Right lung (tissue), 10 donors: ENCODE results near the gene SLC25A45. TPM values are rescaled to one million over a fixed set of nuclear protein-coding genes. Genes with fewer than 3 reads are reported as not detected.

Source experiments
- DNase-seq, 2 donors: peaks; one replicate each; pipeline ENCODE4 v3.0.0-alpha.2; 2013
- long read RNA-seq, 8 donors: transcript quantifications; one replicate each; lab custom pipeline, GENCODE V29; 2026
- polyA plus RNA-seq, 5 donors: library from polyadenylated mRNA; unstranded; fragments of 120-200 nt; gene quantifications; one replicate each; pipeline versions ENCODE4 v1.2.1 to v1.2.3, GENCODE V29; 2013; ENCODE audit warnings: inconsistent platforms in 1 of 5, low replicate concordance in 1 of 5; ENCODE audit not compliant: insufficient read length in 5 of 5, insufficient read depth in 1 of 5

Gene SLC25A45, protein sequence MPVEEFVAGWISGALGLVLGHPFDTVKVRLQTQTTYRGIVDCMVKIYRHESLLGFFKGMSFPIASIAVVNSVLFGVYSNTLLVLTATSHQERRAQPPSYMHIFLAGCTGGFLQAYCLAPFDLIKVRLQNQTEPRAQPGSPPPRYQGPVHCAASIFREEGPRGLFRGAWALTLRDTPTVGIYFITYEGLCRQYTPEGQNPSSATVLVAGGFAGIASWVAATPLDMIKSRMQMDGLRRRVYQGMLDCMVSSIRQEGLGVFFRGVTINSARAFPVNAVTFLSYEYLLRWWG
- polyA plus RNA-seq = 10 to 100 TPM in 4 of 5 donors, 1 to 10 TPM in 1; 9.8 to 14.5 (median 13.3) TPM
- long read RNA-seq, donor 1, partial matches to known transcripts = 0 of 2 reads
- long read RNA-seq, donor 1, other reads (novel, unspliced or antisense) = 0 of 2 reads
- long read RNA-seq, donor 2 = 0 reads
- long read RNA-seq, donor 3, partial matches to known transcripts = 0 of 2 reads
- long read RNA-seq, donor 3, other reads (novel, unspliced or antisense) = 0 of 2 reads
- long read RNA-seq, donor 4, partial matches to known transcripts = 0 of 1 reads
- long read RNA-seq, donor 4, other reads (novel, unspliced or antisense) = 0 of 1 reads
- long read RNA-seq, donor 5, partial matches to known transcripts = 69 of 76 reads
- long read RNA-seq, donor 5, other reads (novel, unspliced or antisense) = 6 of 76 reads
- long read RNA-seq, donor 6, partial matches to known transcripts = 0 of 3 reads
- long read RNA-seq, donor 6, other reads (novel, unspliced or antisense) = 0 of 3 reads
- long read RNA-seq, donor 7, full-length matches to known transcripts = 1 of 1 reads
- long read RNA-seq, donor 7, partial matches to known transcripts = 0 of 1 reads
- long read RNA-seq, donor 7, other reads (novel, unspliced or antisense) = 0 of 1 reads
- long read RNA-seq, donor 8, partial matches to known transcripts = 0 of 1 reads
- long read RNA-seq, donor 8, other reads (novel, unspliced or antisense) = 0 of 1 reads

DNA sequence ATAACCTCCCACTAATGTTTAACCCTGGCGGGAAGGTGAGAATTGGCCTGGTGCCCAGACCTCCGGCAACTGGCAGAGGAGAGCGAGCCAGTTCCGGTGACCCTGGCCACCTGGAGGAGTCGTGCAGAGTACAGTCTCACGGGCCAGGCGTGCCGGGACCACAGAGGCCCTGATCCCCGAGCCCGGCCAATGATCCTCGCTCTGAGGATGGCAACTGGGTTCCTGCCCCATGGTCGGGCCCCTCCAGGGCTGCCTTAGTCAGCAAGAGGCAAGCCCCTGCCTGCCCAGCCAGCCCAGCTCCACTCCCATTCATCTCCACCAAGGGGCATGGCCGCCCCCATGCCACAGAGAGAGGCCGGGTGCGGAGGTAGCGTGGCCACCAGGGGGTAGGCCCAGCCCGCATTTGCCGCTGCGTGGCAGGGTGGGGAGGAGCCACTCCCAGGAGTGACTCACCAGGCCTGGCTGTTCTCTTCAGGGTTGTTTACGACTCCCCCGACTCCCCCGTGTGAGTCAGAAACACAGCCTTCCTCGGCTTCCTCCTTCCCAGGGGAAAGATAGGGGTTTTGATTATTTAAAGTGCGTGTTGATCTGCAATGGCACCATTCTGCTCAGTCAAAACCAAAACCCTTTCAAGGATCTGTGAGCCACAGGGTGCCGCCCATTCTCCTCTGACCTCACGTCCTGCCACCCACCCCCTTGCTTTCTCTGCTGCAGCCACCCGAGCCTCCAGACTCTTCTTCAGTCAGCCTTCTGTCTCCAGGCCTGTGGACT is at the start of gene SLC25A45:
Gene SLC25A45 (minus strand): TSS at position 614 of the 771 bp plus-strand sequence. CDS start 695 bp downstream, outside the sequence.
- DNase-seq = peak; percentile 83 to 84

DNA sequence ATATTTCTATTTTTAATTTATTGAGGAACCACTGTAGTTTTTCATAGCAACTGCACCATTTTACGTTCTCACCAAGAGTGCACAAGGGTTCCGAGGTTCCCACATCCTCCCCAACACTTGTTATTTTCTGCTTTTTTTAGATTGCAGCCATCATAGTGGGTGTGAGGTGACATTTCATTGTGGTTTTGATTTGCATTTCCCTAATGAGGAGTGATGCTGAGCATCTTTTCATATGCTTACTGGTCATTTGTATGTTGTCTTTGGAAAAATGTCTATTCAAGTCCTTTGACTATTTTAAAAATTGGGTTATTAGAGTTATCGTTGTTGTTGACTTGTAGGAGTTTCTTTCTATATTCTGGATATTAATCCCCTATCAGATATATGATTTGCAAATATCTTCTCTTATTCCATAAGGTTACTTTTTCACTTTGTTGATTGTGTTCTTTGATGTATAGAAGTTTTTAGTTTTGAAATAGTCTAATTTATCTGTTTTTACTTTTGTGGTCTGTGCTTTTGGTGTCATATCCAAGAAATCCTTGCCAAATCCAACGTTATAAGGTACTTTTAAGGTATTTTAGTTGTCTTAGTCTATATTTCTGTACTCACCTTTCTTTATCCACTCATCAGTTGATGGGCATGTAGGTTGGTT is 49.1 kb upstream of the SLC25A45 start:
- DNase-seq = no peak

DNA sequence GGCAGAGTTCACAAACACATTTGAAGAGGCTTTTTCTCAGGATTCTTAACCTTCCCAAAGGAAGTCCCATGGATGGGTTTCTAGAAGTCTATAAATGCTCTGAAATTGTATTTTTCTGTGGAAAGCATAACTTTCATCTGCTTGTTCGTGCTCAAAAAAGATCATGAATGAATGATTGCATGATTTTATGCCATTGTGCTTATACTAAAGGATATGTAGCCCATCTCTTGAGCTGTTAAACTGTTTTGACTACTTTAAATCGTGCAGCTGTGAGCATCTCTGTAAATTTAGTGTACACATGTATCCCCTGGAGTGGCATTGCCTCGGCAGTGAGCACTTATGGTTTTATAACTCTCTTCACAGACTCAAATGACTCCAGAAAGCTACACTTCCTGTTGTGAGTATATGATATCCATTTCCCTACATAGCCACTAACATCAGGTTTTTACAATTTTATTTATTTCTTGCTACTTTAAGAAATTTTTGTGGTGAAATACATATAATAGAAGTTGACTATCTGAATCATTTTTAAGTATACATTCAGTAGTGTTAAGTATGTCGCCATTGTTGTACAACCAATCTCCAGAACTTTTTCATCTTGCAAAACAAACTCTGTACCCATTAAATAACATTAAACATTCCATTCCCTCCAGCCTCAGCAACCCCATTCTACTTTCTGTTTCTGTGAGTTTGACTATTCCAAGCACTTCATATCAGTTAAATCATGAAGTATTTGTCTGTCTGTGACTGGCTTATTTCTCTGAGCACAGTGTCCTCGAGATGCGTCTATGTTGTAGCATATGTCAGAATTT is 48.2 kb upstream of the SLC25A45 start:
- no peak for DNase-seq

DNA sequence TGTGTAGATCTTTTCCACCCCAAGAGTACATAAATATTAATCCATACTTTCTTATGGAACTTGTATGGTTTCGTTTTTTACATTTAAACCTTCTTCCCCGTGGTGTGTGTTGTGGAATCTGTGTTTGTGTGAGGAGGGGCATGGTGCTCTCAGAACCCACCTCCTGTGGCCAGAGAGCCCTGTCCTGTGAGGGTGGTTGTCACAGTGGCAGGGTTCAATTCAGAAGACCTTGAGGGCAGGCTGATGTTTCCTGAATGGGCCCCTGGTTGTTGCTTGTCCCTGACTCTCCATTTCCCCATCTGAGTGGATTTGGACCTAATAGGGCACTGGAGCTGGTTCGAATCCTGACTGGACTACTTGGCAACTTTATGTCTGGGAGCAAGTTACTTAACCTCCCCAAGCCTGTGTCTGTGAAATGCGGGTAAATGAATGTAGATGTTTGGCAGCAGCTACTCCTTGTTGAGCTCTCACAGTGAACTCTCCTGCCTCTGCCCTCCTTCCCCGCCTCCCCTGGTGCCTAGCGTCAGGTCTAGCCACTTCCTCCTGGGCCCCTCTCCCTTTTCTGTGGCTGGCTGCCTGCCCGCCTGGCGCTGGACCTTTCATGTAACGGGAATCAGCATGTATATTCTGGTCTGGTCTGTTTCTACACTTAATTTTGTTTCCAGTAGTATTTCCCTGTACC is 47.4 kb upstream of the SLC25A45 start:
- no peak for DNase-seq

DNA sequence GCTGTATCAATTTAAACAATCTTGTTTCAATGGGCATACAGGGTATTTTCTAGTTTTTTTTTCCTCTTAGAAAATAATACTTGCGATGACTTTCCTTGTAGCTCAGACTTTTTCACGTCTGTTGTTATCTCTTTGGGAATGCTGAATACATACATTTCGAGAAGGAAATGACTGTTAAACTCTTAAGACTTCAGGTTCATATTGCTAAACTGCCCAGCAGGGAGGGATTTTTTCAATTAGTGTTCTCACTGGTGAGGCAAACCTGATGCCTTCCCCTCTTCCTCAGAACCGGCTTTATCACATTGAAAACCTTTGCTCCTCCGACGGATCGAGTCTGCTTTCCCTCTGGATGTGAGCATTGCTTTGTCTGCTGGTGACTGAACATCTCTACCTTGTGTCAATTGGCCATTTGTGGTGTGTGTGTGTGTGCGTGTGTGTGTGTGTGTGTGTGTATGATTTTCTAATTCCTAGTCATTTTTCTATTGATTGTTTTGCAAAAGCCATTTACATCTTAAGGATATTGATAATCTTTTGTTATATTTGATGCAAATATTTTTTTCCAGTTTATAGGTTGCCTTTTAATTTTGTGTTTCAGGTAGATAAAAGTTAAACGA is 46.7 kb upstream of the SLC25A45 start:
- DNase-seq = no peak

DNA sequence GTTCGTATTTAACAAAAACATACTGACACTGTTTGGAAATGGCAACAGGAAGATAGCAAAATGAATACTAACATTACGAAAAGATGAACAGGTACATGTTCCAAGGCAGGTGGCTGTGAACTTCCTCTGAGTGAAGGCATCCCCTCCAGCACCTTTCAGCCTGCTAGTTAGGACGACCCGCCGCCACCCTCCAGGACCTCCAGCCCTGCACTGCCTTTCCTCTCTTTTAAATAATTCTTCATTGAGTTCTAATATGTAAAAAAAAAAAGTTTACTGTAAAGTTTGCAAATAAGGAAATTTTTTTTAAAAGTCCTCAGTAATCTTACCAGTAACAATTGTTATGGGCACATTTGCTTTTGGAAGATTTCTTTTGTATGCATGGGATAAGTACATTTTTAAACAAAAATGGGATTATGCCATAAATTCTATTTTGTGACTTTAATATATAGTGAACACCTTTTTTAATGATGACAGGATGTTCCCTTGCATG is 46.2 kb upstream of the SLC25A45 start:
- DNase-seq = no peak

DNA sequence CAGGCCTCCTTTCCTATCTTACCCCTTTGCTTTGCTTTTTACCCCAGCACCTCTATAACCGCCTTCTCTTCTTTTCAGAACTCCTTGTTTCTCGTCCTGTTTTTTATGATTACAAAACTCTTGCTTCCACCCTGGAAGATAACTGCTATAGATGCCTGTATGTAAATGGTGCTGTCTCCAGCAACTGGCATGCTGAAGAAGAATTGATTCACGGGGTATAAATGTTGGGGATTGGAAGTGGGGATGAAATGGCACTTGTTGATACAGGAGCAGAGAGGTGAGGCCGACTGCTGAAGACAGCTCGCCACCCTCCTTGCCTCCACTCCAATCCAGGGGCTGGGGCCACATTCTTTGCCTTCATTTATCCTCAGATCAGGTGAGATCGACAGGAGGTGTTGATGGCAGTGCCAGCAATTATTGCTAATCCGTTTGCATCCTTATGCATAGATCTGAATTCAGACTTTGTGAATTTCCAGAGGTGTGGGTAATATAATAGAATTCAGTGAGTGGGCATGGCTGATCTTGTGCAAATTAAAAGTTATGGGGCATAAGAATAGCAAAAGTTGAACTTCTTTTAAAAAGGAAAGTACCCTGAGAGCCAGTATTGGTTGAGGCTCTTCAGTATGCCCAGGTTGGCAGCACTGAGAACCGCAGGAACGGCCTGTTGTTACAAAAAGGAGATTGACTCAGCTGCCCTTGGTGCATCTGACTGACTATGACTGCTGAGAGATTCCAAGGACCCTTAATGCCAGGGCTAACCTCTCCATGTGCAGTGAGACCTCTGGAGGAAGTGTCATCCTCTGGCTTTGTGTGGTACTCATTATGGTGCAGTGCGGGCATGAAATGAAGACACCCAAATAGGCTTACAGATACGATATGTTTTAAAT is 45.5 kb upstream of the SLC25A45 start:
- DNase-seq = no peak

DNA sequence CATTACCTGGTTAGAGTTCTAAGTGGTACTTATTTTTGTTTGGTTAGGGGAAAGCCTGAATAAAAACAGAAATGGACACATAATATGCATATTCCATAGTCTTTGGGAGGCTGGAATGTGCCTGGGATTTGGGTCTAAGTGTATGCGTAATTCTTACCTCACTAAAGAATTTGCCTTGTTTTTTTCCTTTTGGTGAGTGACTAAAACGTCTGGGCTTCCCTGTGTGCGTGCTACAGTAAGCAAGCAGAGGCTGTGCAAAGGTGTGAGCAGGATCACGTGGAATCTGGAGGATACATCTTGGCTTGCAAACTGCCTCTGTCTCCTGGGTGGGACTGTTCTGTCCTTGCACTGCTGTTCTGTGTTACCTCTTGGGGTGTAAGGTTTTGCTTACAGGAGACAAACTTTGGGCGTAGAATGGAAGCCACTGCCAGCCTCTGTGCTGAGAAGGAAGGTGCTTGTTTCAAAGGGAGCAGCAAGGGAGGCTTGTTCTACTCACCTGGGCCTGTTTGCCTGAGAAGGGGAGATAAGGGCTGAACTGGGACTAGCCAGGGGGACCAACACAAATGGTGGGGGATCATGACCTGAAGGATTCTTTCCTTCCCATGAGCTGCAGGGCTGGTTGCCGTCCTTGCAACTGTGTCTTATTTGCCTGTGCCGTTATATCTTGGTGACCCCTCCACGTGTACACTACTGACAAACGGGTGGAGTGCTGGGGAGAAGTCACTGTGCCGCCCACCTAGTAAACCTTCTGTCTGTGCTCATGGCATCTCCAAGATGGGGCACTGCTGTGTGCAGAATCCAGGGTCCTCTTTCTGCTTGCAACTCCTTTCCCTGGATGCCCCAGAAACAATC is 44.6 kb upstream of the SLC25A45 start:
- DNase-seq = no peak

DNA sequence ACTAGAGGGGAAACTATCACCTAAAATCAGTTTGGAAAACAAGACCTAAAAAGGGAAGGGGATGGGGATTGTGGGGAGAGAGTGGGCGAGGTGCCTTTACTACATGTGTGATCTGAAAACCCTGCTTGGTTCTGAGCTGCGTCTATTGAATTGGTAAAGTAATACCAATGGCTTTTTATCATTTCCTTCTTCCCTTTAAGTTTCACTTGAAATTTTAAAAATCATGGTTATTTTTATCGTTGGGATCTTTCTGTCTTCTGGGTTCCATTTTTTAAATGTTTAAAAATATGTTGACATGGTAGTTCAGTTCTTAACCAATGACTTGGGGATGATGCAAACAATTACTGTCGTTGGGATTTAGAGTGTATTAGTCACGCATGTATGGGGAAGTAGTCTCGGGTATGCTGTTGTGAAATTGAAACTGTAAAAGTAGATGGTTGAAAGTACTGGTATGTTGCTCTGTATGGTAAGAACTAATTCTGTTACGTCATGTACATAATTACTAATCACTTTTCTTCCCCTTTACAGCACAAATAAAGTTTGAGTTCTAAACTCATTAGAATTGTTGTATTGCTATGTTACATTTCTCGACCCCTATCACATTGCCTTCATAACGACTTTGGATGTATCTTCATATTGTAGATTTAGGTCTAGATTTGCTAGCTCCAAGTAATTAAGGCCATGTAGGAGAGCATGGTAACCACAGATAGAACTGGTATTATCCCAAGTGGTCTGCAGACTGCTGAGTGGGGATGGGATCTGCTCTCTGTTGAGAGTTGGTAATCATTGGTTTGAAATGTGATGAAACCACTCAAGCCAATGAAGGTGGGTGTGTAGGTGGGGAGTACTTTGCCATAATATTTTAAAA is 43.8 kb upstream of the SLC25A45 start:
- no peak for DNase-seq

DNA sequence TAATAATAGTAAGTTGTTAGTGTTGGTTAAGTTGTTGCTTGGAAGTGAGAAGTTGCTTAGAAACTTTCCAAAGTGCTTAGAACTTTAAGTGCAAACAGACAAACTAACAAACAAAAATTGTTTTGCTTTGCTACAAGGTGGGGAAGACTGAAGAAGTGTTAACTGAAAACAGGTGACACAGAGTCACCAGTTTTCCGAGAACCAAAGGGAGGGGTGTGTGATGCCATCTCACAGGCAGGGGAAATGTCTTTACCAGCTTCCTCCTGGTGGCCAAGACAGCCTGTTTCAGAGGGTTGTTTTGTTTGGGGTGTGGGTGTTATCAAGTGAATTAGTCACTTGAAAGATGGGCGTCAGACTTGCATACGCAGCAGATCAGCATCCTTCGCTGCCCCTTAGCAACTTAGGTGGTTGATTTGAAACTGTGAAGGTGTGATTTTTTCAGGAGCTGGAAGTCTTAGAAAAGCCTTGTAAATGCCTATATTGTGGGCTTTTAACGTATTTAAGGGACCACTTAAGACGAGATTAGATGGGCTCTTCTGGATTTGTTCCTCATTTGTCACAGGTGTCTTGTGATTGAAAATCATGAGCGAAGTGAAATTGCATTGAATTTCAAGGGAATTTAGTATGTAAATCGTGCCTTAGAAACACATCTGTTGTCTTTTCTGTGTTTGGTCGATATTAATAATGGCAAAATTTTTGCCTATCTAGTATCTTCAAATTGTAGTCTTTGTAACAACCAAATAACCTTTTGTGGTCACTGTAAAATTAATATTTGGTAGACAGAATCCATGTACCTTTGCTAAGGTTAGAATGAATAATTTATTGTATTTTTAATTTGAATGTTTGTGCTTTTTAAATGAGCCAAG is 42.9 kb upstream of the SLC25A45 start:
- DNase-seq = no peak

DNA sequence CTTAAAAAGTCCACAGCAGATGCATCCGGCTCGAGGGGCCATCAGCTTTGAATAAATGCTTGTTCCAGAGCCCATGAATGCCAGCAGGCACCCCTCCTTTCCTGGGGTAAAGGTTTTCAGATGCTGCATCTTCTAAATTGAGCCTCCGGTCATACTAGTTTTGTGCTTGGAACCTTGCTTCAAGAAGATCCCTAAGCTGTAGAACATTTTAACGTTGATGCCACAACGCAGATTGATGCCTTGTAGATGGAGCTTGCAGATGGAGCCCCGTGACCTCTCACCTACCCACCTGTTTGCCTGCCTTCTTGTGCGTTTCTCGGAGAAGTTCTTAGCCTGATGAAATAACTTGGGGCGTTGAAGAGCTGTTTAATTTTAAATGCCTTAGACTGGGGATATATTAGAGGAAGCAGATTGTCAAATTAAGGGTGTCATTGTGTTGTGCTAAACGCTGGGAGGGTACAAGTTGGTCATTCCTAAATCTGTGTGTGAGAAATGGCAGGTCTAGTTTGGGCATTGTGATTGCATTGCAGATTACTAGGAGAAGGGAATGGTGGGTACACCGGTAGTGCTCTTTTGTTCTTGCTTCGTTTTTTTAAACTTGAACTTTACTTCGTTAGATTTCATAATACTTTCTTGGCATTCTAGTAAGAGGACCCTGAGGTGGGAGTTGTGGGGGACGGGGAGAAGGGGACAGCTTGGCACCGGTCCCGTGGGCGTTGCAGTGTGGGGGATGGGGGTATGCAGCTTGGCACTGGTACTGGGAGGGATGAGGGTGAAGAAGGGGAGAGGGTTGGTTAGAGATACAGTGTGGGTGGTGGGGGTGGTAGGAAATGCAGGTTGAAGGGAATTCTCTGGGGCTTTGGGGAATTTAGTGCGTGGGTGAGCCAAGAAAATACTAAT is 42.0 kb upstream of the SLC25A45 start:
- no peak for DNase-seq

DNA sequence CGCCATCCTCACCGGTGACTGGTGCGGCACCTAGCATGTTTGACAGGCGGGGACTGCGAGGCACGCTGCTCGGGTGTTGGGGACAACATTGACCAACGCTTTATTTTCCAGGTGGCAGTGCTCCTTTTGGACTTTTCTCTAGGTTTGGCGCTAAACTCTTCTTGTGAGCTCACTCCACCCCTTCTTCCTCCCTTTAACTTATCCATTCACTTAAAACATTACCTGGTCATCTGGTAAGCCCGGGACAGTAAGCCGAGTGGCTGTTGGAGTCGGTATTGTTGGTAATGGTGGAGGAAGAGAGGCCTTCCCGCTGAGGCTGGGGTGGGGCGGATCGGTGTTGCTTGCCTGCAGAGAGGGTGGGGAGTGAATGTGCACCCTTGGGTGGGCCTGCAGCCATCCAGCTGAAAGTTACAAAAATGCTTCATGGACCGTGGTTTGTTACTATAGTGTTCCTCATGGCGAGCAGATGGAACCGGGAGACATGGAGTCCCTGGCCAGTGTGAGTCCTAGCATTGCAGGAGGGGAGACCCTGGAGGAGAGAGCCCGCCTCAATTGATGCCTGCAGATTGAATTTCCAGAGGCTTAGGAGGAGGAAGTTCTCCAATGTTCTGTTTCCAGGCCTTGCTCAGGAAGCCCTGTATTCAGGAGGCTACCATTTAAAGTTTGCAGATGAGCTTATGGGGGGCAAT is 41.2 kb upstream of the SLC25A45 start:
- no peak for DNase-seq
